ENCODE results near the gene SMIM28.

DNA sequence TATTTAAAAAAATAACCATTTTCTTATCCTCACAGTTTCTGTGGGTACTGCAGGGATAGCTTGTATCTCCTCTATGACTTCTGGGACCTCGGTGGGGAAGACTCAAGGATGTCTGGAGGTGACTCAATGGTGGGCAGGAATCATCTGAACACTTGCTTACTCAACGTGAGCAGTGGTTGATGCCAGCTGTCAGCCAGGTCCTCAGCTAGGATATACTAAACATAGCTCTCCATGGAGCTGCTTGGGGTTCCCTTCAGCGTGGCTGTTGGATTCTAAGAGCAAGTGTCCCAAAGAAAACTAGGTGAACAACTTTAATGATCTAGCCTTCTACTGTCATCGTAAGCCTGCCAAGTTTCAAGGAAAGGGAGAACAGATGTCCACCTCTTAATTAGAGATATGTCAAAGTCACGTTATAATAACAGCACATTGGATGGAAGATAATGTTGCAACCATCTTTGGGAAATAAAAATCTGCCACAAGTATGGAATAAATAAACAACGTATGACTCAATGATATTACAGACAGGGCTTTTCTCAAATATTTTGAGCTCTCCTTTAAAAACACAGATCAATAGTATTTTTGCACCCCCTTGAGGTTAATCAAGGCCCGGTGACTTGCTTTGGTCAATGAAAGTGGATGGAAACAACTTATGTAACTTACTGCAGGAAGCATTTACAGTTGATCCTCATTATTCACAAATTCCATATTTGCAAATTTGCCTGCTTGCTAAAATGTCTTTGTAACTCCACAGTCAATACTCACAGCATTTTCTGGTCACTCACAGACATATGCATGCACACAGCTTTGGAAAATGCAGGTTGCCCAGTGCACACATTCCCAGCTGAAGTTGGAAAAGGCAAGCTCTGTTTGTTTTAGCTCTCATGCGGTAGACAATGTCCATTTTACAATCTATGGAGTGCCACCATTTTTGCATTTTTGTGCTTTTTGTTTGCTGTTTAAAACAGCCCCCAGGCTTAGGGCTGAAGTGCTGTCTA, 19.7 kb downstream of the SMIM28 start:
- no peak for TF ChIP-seq EZH2 (IDR thresholded peaks at IDR 0.05; ENCODE audit: low read length, missing control alignments)
- TF ChIP-seq, protein P1, sequence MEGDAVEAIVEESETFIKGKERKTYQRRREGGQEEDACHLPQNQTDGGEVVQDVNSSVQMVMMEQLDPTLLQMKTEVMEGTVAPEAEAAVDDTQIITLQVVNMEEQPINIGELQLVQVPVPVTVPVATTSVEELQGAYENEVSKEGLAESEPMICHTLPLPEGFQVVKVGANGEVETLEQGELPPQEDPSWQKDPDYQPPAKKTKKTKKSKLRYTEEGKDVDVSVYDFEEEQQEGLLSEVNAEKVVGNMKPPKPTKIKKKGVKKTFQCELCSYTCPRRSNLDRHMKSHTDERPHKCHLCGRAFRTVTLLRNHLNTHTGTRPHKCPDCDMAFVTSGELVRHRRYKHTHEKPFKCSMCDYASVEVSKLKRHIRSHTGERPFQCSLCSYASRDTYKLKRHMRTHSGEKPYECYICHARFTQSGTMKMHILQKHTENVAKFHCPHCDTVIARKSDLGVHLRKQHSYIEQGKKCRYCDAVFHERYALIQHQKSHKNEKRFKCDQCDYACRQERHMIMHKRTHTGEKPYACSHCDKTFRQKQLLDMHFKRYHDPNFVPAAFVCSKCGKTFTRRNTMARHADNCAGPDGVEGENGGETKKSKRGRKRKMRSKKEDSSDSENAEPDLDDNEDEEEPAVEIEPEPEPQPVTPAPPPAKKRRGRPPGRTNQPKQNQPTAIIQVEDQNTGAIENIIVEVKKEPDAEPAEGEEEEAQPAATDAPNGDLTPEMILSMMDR (conservative IDR thresholded peaks at IDR 0.05 in 1 of 2, IDR thresholded peaks at IDR 0.05 in 1 of 2; ENCODE audit: low read depth in 1 of 2, low read length in 2 of 2), result no peak

Data from fibroblast of lung (primary cell).